RKO (cell line): ENCODE data around the gene STUM.
"Not testable (repeated sequence)": the region's sequence is repeated elsewhere in the genome, so short reads cannot be mapped to it uniquely, and the experiment has no call there.

Source experiments
- DNase-seq: peaks from one replicate; pipeline ENCODE4 v3.0.0-alpha.2; 2016; ENCODE audit warnings: low spot score

The STUM gene

DNA sequence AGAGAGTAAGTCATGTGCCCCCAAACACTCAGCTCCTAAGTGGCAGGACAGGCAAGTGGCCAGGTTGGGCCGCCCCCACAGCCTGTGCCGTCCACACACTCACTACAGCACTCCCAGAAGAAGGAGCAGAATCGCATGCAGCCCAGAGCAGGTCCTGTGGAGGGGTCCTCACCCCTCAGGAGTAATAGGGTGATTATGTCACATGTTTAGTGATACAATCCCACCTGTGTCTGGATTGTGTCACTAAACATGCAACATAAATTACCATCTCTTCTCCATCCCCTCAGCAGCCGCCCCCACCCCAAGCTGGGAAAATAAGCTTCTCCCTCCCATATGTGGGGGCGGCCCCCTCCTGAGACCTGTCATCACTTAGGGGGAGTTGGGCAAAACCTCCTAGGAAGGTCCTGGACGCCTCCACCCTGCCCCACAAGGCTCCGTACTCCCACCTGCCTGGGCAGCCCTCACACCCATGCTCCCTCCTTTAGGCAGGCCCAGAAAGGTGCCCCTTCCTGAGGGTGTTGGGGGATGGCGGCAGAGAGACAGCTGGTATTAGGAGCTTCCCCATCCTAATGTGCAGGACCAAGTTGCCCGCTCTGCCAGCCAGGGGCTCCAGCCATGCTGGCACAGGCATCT is 56.9 kb downstream of the STUM start:
- no peak for DNase-seq

DNA sequence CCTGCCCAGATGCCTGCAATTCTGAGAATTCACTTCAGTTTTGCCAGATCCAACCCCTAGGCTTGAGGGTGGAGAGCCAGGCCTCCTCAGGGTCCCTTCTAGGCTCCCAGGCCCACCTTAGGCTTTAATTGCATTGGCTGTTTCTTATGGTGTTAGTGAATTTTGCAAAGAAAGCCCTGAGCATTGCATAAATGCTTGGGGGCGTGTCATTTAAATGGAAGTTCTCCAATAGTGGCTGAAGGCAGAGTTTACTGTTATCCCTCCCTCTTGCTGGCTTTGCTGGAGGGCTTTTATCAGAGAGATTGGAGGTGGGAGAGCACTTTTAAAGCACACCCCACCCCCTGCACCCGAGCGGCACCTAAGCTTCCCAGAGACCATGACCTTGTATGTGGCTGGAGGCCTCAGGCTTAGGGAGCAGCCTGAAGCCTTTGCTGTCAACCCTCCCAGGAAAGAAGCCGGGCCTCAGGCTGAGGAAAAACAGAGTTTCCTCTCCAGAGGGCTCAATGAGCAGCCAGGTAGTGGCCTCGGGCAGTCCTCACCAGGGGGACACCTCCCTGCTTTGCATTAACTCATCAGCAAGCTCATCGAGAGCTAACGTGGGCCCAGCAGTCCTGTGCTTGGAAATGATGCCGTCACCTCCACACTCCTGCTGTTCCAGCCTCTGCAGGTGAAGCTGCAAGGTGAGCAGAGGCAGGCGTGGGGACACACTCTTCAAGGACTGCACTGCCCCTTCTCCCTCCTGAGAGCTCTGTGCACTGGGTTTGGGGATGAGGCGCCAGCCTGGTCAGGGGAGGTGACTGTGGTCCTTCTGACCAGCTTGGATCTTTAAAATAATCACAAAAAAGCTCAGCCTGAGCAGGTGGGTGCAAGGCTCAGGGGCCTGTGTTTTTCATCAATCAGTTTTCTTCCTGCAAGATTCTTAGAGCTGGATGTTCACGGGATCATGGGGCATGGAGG is 58.0 kb downstream of the STUM start:
- no peak for DNase-seq

DNA sequence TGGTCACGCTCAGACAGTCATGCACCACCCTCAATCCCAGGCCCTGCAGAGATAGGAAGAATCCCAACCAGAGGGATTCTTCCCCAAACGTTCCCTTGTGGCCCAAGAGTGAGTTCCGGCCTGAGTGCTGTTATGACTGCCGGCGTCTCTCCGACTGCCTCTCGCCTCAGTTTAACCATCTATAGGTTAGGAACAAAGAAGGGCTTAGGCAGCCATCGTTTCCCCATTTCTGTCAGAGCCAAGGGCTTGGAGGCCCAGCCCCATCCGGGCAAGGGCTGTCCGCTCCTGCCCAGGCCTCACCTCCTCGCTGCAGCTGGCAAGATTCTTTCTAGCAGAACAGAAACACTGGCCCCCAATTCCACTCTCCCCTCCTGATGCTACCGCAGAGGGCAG is 58.7 kb downstream of the STUM start:
- no peak for DNase-seq

- no peak for DNase-seq
These were observed 59.3 kb downstream of the STUM start for GRCh38 chr1:226607821-226608220.

DNA sequence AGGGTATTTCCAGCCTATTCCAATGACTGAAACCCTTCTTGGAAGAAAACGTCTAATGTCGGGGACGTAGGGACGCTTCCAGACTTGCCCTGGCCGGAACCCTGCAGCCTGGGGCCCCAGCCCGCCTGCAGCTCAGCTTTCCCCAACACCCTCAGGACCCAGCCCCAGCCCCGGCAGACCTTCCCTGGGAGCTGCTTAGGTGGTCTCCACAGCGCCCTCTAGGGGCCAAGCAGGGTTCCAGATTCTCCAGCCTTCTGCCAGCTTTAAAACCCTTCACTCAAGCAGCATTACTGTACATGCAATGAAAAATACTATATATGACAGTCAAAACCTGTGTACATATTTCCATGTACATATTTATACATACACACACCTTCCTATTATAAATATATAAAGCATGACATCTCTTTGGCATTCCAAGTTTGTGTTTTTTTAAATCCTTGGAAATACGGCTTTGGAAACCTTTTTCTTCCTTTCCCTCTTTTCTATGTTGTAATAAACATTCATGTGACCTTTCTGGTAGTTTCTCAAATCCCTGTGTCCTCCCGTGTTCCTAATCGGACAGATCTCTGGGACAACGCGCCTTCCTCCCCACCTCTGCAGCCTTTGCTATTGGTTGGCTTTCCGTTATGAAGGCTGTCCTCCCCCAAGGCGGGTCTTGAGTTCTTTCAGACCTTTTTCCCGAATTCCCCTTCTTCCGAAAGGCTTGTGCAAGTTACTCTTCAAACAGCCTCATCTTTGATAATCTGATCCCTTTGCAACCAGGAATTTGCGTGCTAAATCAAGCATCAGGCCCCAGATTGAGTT is 60.3 kb downstream of the STUM start:
- peak; percentile 50 for DNase-seq

GRCh38 chr1:226609836-226610455 is 61.4 kb downstream of the STUM start:
- DNase-seq = no peak

GRCh38 chr1:226610671-226611070 is 62.1 kb downstream of the STUM start:
- DNase-seq = no peak

DNA sequence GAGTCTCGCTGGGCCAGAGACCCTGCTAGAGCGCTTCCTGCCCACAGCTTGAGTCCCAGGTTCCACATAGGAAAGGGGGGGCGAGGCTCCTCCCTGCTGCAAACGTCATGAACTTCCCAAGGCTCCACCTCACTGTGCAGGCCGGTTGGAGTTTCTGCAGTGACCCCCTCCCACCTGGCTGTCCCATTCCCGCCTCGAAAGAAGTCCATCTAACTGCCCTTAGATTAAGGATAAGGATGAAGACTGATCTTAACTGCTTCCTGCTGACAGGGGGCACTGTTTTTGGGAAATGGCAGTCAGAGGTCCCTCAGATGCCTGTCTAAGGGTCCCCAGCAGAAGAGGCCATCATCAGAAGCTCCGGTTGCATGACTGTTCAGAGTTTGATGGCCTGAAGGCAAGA is 62.7 kb downstream of the STUM start:
- DNase-seq = no peak

DNA sequence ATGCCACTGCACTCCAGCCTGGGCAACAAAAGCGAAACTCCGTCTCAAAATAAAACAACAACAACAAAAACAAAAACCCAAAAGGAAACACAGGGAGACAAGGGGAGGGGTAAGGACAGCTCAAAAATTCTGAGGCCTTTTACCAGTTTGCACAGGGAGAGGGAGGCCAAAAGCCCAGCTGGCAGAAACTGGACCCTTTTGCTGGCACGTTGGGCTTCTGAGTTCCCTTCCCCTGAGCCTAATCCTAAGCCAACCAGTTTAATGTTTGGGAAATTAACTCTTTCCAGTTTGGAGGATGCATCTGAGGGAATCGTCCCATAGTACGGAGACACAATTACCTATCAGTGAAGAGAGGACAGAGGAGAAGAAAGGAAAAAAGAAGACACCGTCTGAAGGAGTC is 63.4 kb downstream of the STUM start:
- DNase-seq = not testable (repeated sequence)

- DNase-seq = no peak
These were observed 67.3 kb downstream of the STUM start for GRCh38 chr1:226615876-226616275.

GRCh38 chr1:226616636-226617035 is 68.1 kb downstream of the STUM start:
- DNase-seq = no peak

DNA sequence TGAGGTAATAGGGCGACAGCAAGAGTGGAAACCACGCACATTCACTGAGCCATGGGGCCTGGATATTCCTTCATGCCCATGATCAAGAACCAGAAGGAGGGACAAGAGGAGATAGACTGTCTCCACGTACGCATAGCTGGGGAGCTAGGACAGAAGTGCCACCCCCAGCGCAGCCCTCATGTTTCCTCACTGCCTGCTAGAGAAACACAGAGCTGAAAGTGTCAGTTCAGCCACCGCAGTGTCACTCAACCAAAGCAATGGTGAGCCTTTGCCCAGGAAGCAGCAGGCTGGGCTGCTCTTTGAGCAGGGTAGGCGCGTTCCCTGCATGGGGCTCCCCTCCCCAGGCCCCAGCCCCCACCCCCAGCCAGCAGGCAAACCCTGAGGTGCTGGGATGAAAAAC is 68.5 kb downstream of the STUM start:
- DNase-seq = no peak

DNA sequence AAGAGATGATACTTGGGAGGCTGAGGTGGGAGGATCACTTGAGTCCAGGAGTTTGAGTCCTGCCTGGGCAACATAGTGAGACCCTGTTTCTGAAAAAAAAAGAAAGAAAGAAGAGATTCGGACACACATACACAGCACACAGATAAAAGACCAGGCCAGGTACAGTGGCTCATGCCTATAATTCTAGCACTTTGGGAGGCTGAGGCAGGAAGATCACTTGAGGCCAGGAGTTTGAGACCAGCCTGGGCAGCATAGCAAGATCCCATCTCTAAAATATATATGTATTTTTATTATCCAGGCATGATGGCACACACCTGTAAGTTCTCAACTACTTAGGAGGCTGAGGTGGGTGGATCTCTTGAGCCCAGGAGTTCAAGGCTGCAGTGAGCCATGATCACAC is 69.2 kb downstream of the STUM start:
- not testable (repeated sequence) for DNase-seq

- no peak for DNase-seq
These were observed 69.8 kb downstream of the STUM start for GRCh38 chr1:226618380-226618779.

DNA sequence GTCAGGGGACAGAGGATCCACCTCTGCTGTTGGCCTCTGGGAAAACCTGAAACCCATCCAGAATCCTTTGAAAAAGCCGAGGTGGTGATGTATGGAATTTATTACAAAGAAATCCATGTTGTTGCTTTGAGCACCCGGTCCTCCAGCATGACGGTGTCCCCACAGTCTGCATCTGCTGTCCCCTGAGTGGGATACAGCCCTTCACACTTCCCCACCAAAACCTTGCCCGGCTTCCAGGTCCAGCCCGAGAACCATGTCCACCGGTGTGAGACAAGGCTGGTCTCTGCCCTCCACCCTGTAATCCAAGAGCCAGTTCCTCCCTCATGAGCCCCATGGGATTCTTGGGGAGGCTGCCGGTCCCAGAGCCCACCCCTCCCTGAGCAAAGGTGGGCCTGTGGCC is 70.5 kb downstream of the STUM start:
- DNase-seq = no peak

GRCh38 chr1:226622012-226622411 is 73.4 kb downstream of the STUM start:
- DNase-seq = no peak

DNA sequence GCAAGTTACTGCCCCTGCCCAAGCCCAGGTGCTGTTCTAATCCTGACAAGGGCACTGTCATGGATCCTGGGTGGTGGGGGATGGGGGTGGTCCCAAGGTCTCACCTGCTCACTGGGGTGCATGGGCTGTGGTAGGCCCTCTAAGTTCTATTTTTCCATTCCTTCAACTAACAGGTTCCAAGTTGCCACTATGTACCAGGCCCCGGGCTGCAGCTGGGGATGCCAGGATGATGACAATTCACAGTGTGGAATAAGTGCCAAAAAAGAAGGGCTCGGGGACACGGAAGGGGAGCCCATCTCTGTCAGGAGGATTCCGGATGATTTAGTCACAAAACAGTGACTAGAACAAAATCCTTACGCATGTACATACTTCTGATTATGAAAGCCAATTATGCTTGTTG is 76.0 kb downstream of the STUM start:
- DNase-seq = peak; percentile 42

DNA sequence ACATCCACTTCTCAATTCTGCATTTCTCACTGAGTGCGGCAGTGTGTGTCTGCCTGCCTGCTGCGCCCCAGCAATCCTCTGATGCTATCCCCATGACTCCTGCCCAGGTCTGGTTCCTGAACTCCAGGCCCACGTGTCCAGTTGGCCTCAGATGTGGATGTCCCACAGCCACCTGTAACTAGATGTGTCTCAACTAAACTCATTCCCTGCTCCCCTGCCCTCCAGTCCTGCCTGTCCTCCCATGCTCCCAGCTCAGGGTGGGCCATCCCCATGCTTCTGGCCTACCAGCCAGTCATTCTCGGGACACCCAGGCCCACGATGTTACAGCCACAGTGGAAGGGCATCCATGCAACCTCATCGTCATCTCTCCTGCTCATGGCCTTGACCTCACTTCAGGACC is 76.8 kb downstream of the STUM start:
- no peak for DNase-seq

DNA sequence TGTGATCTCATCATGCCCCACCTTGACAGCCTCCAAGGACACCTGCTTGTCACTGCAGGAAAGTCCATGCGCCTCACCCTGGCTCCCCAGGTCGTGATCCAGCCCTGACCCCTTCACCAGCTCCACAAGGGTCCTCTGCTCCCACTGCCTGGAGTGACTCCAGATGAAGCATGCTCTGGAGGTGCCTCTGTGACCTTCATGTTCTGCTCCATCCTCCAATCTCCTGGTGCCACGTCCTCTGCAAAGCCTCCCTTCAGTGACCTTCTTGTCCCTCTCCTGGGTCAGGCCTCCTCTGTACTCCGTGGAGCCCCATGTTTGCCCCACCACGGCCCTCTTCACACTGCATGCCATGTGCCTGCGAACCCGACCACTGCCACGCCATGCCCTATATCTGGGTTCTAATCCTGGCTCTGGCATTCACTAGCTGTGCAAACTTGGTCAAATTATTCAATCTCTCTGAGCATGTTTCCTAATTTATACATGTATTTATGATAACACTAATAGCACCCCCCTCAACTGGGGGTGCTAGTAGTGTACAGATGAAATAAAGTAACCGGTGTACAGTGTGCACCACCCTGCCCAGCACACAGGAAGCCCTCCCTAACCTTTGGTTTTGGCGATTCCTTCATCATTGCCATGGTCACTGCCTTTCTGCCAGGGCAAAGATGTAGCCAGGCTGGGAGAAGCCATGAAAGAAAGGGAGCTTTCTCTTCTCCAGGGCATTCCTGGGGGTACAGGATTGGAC is 77.4 kb downstream of the STUM start:
- DNase-seq = no peak

DNA sequence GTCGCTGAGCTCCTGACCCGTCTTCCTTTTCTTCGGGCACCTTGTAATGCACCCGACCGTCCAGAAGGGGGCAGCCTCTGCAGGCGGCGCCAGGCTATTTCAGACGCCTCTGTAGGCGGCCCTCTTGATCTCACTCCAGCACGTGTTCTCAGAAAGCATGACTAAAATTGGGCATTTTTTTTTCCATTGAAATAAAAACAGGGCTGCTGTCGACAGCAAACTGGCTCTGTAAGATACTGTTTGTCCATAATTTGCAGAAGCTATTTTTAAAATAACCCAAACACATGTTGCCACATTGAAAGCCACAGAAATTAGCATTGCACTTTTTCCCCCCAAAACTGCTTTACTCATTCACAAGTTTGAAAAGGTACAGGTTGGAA is 78.0 kb downstream of the STUM start:
- peak; percentile 82 for DNase-seq

DNA sequence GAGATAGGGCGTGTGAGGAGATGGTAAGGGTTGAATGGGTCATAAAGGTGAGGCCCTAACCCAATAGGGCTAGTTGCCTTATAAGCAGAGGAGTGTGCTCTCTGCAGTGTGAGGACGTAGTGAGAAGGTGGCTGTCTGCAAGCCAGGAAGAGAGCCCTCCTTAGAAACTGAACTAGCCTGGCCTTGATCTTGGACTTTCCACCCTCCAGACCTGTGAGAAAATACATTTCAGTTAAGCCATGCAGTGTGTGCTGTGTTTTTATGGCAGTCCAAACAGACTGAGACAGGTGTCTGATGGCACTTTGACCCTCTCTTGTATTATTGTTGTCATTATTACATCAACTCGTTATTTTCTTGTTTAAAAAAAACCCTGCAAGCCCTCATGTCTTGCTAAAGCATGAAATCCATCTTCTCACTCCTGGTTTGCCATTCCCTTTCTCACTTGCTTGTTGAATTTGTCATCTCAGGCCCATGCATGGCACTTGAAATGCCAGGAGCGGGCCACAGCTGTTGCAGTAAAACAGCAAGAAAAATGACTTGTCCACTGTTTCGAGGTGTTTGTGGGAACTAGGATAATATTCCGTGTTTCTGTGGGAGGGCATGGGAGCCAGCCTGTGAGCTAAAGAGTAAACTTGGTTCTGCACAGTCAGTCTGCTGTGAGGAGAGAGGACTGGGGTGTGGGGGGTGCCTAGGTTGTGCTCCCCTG is 78.6 kb downstream of the STUM start:
- no peak for DNase-seq
